Activated T-helper 1 cell treated with anti-CD3 and anti-CD28 coated beads, Interleukin-12 subunit alpha, Interleukin-12 subunit beta, Interleukin-2, Interleukin-4 antibody, amounts not matched to agents 30 ng/mL and 10 ng/mL and 1 ng/mL, durations not matched to agents 14 hours and 24 hours and 36 hours (primary cell): Measurements from ENCODE around the gene HDAC4. TPM values are rescaled to one million over a fixed set of nuclear protein-coding genes. Genes with fewer than 3 reads are reported as not detected.

Experiments
- DNase-seq: peaks from one replicate; pipeline ENCODE4 v3.0.0; 2021; ENCODE audit warnings: low spot score
- H3K27ac Mint-ChIP-seq: one replicate; pipeline ENCODE4 v1.8.0; 2021; ENCODE audit warnings: mild to moderate bottlenecking, mixed read lengths
- H3K27me3 Mint-ChIP-seq: one replicate; pipeline ENCODE4 v1.8.0; 2022; ENCODE audit warnings: mild to moderate bottlenecking, moderate library complexity, mixed read lengths; ENCODE audit not compliant: insufficient read depth
- H3K36me3 Mint-ChIP-seq: one replicate; pipeline ENCODE4 v1.8.0; 2021; ENCODE audit warnings: low read depth, mixed read lengths
- H3K4me1 Mint-ChIP-seq: one replicate; pipeline ENCODE4 v1.8.0; 2021; ENCODE audit warnings: low read depth, mixed read lengths
- H3K4me3 Mint-ChIP-seq: one replicate; pipeline ENCODE4 v1.8.0; 2021; ENCODE audit warnings: mild to moderate bottlenecking, moderate library complexity, mixed read lengths
- H3K9me3 Mint-ChIP-seq: one replicate; pipeline ENCODE4 v1.8.0; 2021; ENCODE audit warnings: mixed read lengths
- intact Hi-C: fragments of 100-400 bp; cut with micrococcal nuclease; formaldehyde crosslinking; loops from one replicate; pipeline ENCODE4 v1.15.1; 2024
- total RNA-seq: library from RNA; stranded (reverse); gene quantifications from 2 replicates; pipeline ENCODE4 v1.2.3, GENCODE V29; 2022

The HDAC4 gene
- total RNA-seq, 1 donor from 2014 or later: 41.3 TPM

- peaks cover 2% of the 10 kb centered on the region for H3K27me3 Mint-ChIP-seq
- peaks cover 42% of the 10 kb centered on the region for H3K36me3 Mint-ChIP-seq
- H3K9me3 Mint-ChIP-seq: peaks cover 2% of the 10 kb centered on the region
- intact Hi-C loops: no loop called here
- DNase-seq: no peak
- H3K4me1 Mint-ChIP-seq: peaks cover 77% of the 10 kb centered on the region
- no peak overlapping the region for H3K27ac Mint-ChIP-seq
- no peak overlapping the region for H3K4me3 Mint-ChIP-seq
These were observed 148.4 kb downstream of the HDAC4 start for GRCh38 chr2:239252393-239252792.

GRCh38 chr2:239251971-239252370 lies 148.8 kb downstream of the HDAC4 start:
- DNase-seq: no peak
- Mint-ChIP-seq H3K36me3 (peaks cover 43% of the 10 kb centered on the region), H3K4me1 (peaks cover 77% of the 10 kb centered on the region), H3K27ac (no peak overlapping the region), H3K9me3 (no peaks in the 10 kb centered on the region), H3K4me3 (no peak overlapping the region), H3K27me3 (peaks cover 2% of the 10 kb centered on the region)
- intact Hi-C loops: no loop called here

GRCh38 chr2:239250216-239251081 lies 150.4 kb downstream of the HDAC4 start:
- no peak for DNase-seq
- Mint-ChIP-seq H3K27ac (no peak overlapping the region), H3K27me3 (peaks cover 2% of the 10 kb centered on the region), H3K4me1 (peaks cover 69% of the 10 kb centered on the region), H3K4me3 (no peak overlapping the region), H3K9me3 (no peaks in the 10 kb centered on the region), H3K36me3 (peaks cover 43% of the 10 kb centered on the region)
- intact Hi-C loops: no loop called here

- H3K36me3 Mint-ChIP-seq: peaks cover 44% of the 10 kb centered on the region
- H3K27ac Mint-ChIP-seq: no peak overlapping the region
- H3K27me3 Mint-ChIP-seq: peaks cover 2% of the 10 kb centered on the region
- H3K4me3 Mint-ChIP-seq: no peak overlapping the region
- intact Hi-C loops: no loop called here
- H3K9me3 Mint-ChIP-seq: no peaks in the 10 kb centered on the region
- H3K4me1 Mint-ChIP-seq: peaks cover 69% of the 10 kb centered on the region
- no peak for DNase-seq
These were observed 151.0 kb downstream of the HDAC4 start for GRCh38 chr2:239249776-239250175.

GRCh38 chr2:239249048-239249447 lies 151.8 kb downstream of the HDAC4 start:
- intact Hi-C loops: no loop called here
- no peak overlapping the region for H3K4me3 Mint-ChIP-seq
- DNase-seq: no peak

GRCh38 chr2:239247401-239248245 lies 153.2 kb downstream of the HDAC4 start:
- H3K9me3 Mint-ChIP-seq: no peaks in the 10 kb centered on the region
- H3K4me3 Mint-ChIP-seq: no peak overlapping the region
- intact Hi-C loops: no loop called here

More at GRCh38 chr2:239249048-239249447, 151.8 kb downstream of the HDAC4 start:
- Mint-ChIP-seq H3K27me3 (peaks cover 2% of the 10 kb centered on the region), H3K4me1 (peaks cover 62% of the 10 kb centered on the region), H3K27ac (no peak overlapping the region), H3K36me3 (peaks cover 38% of the 10 kb centered on the region), H3K9me3 (no peaks in the 10 kb centered on the region)

GRCh38 chr2:239246723-239247122 lies 154.1 kb downstream of the HDAC4 start:
- intact Hi-C loops: no loop called here
- DNase-seq: no peak
- H3K4me3 Mint-ChIP-seq: no peak overlapping the region
- peaks cover 3% of the 10 kb centered on the region for H3K27me3 Mint-ChIP-seq
- peaks cover 28% of the 10 kb centered on the region for H3K36me3 Mint-ChIP-seq
- H3K9me3 Mint-ChIP-seq: no peaks in the 10 kb centered on the region
- H3K4me1 Mint-ChIP-seq: peaks cover 53% of the 10 kb centered on the region
- H3K27ac Mint-ChIP-seq: no peak overlapping the region

More at GRCh38 chr2:239247401-239248245, 153.2 kb downstream of the HDAC4 start:
- Mint-ChIP-seq H3K27ac (no peak overlapping the region), H3K36me3 (peaks cover 26% of the 10 kb centered on the region), H3K4me1 (peaks cover 52% of the 10 kb centered on the region), H3K27me3 (no peaks in the 10 kb centered on the region)
- no peak for DNase-seq

GRCh38 chr2:239245872-239246721 lies 154.7 kb downstream of the HDAC4 start:
- H3K27ac Mint-ChIP-seq: no peak overlapping the region
- no peak for DNase-seq
- H3K4me1 Mint-ChIP-seq: peaks cover 51% of the 10 kb centered on the region
- H3K36me3 Mint-ChIP-seq: peaks cover 24% of the 10 kb centered on the region
- no peaks in the 10 kb centered on the region for H3K9me3 Mint-ChIP-seq
- H3K27me3 Mint-ChIP-seq: peaks cover 3% of the 10 kb centered on the region
- H3K4me3 Mint-ChIP-seq: no peak overlapping the region
- intact Hi-C loops: no loop called here

GRCh38 chr2:239245107-239245506 lies 155.7 kb downstream of the HDAC4 start:
- intact Hi-C loops: no loop called here
- no peak for DNase-seq
- peaks cover 24% of the 10 kb centered on the region for H3K36me3 Mint-ChIP-seq
- peaks cover 3% of the 10 kb centered on the region for H3K27me3 Mint-ChIP-seq
- H3K4me3 Mint-ChIP-seq: no peak overlapping the region
- H3K27ac Mint-ChIP-seq: no peak overlapping the region
- no peaks in the 10 kb centered on the region for H3K9me3 Mint-ChIP-seq
- H3K4me1 Mint-ChIP-seq: peaks cover 51% of the 10 kb centered on the region

GRCh38 chr2:239244625-239245024 lies 156.2 kb downstream of the HDAC4 start:
- intact Hi-C loops: no loop called here
- Mint-ChIP-seq H3K27me3 (peaks cover 3% of the 10 kb centered on the region), H3K36me3 (peaks cover 19% of the 10 kb centered on the region), H3K4me3 (no peak overlapping the region), H3K4me1 (peaks cover 46% of the 10 kb centered on the region), H3K27ac (no peak overlapping the region), H3K9me3 (no peaks in the 10 kb centered on the region)
- no peak for DNase-seq

- Mint-ChIP-seq H3K27me3 (peaks cover 3% of the 10 kb centered on the region), H3K36me3 (peaks cover 13% of the 10 kb centered on the region), H3K9me3 (no peaks in the 10 kb centered on the region), H3K4me3 (no peak overlapping the region), H3K4me1 (peaks cover 22% of the 10 kb centered on the region), H3K27ac (no peak overlapping the region)
- intact Hi-C loops: no loop called here
- no peak for DNase-seq
These were observed 159.3 kb downstream of the HDAC4 start for GRCh38 chr2:239241431-239241960.

- H3K4me1 Mint-ChIP-seq: peaks cover 17% of the 10 kb centered on the region
- H3K4me3 Mint-ChIP-seq: no peak overlapping the region
These were observed 160.4 kb downstream of the HDAC4 start for GRCh38 chr2:239240414-239240881.

More at GRCh38 chr2:239240414-239240881, 160.4 kb downstream of the HDAC4 start:
- no peak for DNase-seq
- no peak overlapping the region for H3K27ac Mint-ChIP-seq
- peaks cover 13% of the 10 kb centered on the region for H3K36me3 Mint-ChIP-seq
- peaks cover 3% of the 10 kb centered on the region for H3K27me3 Mint-ChIP-seq
- intact Hi-C loops: no loop called here
- H3K9me3 Mint-ChIP-seq: no peaks in the 10 kb centered on the region
